ENCODE measurements around the gene HOXD12.

- TF ChIP-seq CTCF (IDR thresholded peaks at IDR 0.05) (no peak), POLR2A (IDR thresholded peaks at IDR 0.05; ENCODE audit: low read depth) (no peak), EP300 (IDR thresholded peaks at IDR 0.05) (no peak), POLR2AphosphoS5 (IDR thresholded peaks at IDR 0.05) (peak; percentile 42 to 52)
Observed at GRCh38 chr2:176128982-176129796, 29.6 kb downstream of the HOXD12 start, which contains the start of gene HOXD8.

Measured in esophagus muscularis mucosa (tissue), 4 donors.